ENCODE data around the gene COL6A1. TPM values are rescaled to one million over a fixed set of nuclear protein-coding genes. Genes with fewer than 3 reads are reported as not detected.
"Not testable (repeated sequence)": the region's sequence is repeated elsewhere in the genome, so short reads cannot be mapped to it uniquely, and the experiment has no call there.

The COL6A1 gene
- total RNA-seq, 1 experiment from 2014 or later = 87.5 TPM

GRCh38 chr21:45959779-45960390 lies 21.7 kb upstream of the COL6A1 start:
- no peaks in the 10 kb centered on the region for H3K4me1 ChIP-seq (ENCODE audit: control insufficient read depth in 1 of 2, insufficient read depth in 2 of 2, low read length in 2 of 2)
- intact Hi-C loops (cut with micrococcal nuclease) = no loop called here
- ATAC-seq (no peak), DNase-seq (ENCODE audit: low read depth, low spot score) (no peak)
- no peaks in the 10 kb centered on the region for H4K20me1 ChIP-seq (ENCODE audit: insufficient read depth)
- POLR2A ChIA-PET = no interaction called here
- no peak overlapping the region for H3K4me3 ChIP-seq (replicated peaks in 1 of 2; ENCODE audit: low read depth in 1 of 2, low read length in 2 of 2)
- H2AFZ ChIP-seq (ENCODE audit: low read depth, low read length, poor library complexity, severe bottlenecking) = no peak overlapping the region
- RAD21 ChIA-PET (ENCODE audit: low non-redundant PET in 1 of 2, low total read pairs in 2 of 2, uncharacterized antibody in 2 of 2, unreplicated experiment in 2 of 2) = no interaction called here
- no peaks in the 10 kb centered on the region for H3K36me3 ChIP-seq (ENCODE audit: control insufficient read depth in 1 of 2, insufficient read depth in 2 of 2, low read length in 2 of 2)
- H3K27me3 ChIP-seq (ENCODE audit: insufficient read depth, low read length) = no peaks in the 10 kb centered on the region
- no peaks in the 10 kb centered on the region for H3K79me2 ChIP-seq (ENCODE audit: insufficient read depth, low read length)
- no TSS peak for BruUV-seq (replicated peaks)
- TF ChIP-seq ZNF274 (IDR thresholded peaks at IDR 0.05; ENCODE audit: low read depth, low read length) = no peak
- TF ChIP-seq POLR2A (IDR thresholded peaks at IDR 0.05; ENCODE audit: borderline replicate concordance, extremely low read depth, insufficient read depth, insufficient read length) = no peak
- no peak for TF ChIP-seq SIN3A (IDR thresholded peaks at IDR 0.05; ENCODE audit: low read depth)
- TF ChIP-seq, protein P1, sequence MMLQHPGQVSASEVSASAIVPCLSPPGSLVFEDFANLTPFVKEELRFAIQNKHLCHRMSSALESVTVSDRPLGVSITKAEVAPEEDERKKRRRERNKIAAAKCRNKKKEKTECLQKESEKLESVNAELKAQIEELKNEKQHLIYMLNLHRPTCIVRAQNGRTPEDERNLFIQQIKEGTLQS (IDR thresholded peaks at IDR 0.05) = no peak
- TF ChIP-seq EZH2phosphoT487 (IDR thresholded peaks at IDR 0.05; ENCODE audit: borderline replicate concordance) = no peak
- TF ChIP-seq, protein P2, sequence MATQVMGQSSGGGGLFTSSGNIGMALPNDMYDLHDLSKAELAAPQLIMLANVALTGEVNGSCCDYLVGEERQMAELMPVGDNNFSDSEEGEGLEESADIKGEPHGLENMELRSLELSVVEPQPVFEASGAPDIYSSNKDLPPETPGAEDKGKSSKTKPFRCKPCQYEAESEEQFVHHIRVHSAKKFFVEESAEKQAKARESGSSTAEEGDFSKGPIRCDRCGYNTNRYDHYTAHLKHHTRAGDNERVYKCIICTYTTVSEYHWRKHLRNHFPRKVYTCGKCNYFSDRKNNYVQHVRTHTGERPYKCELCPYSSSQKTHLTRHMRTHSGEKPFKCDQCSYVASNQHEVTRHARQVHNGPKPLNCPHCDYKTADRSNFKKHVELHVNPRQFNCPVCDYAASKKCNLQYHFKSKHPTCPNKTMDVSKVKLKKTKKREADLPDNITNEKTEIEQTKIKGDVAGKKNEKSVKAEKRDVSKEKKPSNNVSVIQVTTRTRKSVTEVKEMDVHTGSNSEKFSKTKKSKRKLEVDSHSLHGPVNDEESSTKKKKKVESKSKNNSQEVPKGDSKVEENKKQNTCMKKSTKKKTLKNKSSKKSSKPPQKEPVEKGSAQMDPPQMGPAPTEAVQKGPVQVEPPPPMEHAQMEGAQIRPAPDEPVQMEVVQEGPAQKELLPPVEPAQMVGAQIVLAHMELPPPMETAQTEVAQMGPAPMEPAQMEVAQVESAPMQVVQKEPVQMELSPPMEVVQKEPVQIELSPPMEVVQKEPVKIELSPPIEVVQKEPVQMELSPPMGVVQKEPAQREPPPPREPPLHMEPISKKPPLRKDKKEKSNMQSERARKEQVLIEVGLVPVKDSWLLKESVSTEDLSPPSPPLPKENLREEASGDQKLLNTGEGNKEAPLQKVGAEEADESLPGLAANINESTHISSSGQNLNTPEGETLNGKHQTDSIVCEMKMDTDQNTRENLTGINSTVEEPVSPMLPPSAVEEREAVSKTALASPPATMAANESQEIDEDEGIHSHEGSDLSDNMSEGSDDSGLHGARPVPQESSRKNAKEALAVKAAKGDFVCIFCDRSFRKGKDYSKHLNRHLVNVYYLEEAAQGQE (IDR thresholded peaks at IDR 0.05; ENCODE audit: low read depth) = no peak
- TF ChIP-seq TCF7L2 (IDR thresholded peaks at IDR 0.05; ENCODE audit: borderline replicate concordance, extremely low read depth, insufficient read depth, insufficient read length) = no peak
- TF ChIP-seq FOSL1 (IDR thresholded peaks at IDR 0.05; ENCODE audit: low read depth) = no peak
- no peak for TF ChIP-seq ELF1 (IDR thresholded peaks at IDR 0.05; ENCODE audit: borderline replicate concordance, low read depth)
- no peak for TF ChIP-seq YY1 (IDR thresholded peaks at IDR 0.05; ENCODE audit: extremely low read depth, insufficient replicate concordance, low read depth, low read length)
- TF ChIP-seq EGR1 (IDR thresholded peaks at IDR 0.05; ENCODE audit: low read depth) = no peak
- no peak for TF ChIP-seq EZH2 (IDR thresholded peaks at IDR 0.05)
- no peak for TF ChIP-seq POLR2AphosphoS5 (IDR thresholded peaks at IDR 0.05; ENCODE audit: low read depth, low read length)
- TF ChIP-seq SRF (IDR thresholded peaks at IDR 0.05; ENCODE audit: low read depth) = no peak
- H3K9me2 ChIP-seq (ENCODE audit: insufficient read depth) = no peaks in the 10 kb centered on the region
- H3K9me3 ChIP-seq (ENCODE audit: control insufficient read depth in 1 of 2, insufficient read depth in 1 of 2, low read depth in 1 of 2, low read length in 2 of 2) = no peaks in the 10 kb centered on the region
- CTCF ChIA-PET = no interaction called here
- H3K9ac ChIP-seq (ENCODE audit: low read length) = no peak overlapping the region
- no peak overlapping the region for H3K27ac ChIP-seq (ENCODE audit: low read depth, low read length)
- no peak overlapping the region for H3K4me2 ChIP-seq (ENCODE audit: low read length)

- H3K9me2 ChIP-seq (ENCODE audit: insufficient read depth); DNase-seq (ENCODE audit: low read depth, low spot score); ATAC-seq; H2AFZ ChIP-seq (ENCODE audit: low read depth, low read length, poor library complexity, severe bottlenecking); H3K4me3 ChIP-seq (replicated peaks in 1 of 2; ENCODE audit: low read depth in 1 of 2, low read length in 2 of 2); RAD21 ChIA-PET (ENCODE audit: low non-redundant PET in 1 of 2, low total read pairs in 2 of 2, uncharacterized antibody in 2 of 2, unreplicated experiment in 2 of 2); H3K4me1 ChIP-seq (ENCODE audit: control insufficient read depth in 1 of 2, insufficient read depth in 2 of 2, low read length in 2 of 2); H4K20me1 ChIP-seq (ENCODE audit: insufficient read depth); CTCF ChIA-PET; H3K36me3 ChIP-seq (ENCODE audit: control insufficient read depth in 1 of 2, insufficient read depth in 2 of 2, low read length in 2 of 2); H3K27me3 ChIP-seq (ENCODE audit: insufficient read depth, low read length); H3K79me2 ChIP-seq (ENCODE audit: insufficient read depth, low read length); H3K27ac ChIP-seq (ENCODE audit: low read depth, low read length); H3K9me3 ChIP-seq (ENCODE audit: control insufficient read depth in 1 of 2, insufficient read depth in 1 of 2, low read depth in 1 of 2, low read length in 2 of 2); H3K9ac ChIP-seq (ENCODE audit: low read length); H3K4me2 ChIP-seq (ENCODE audit: low read length); POLR2A ChIA-PET; BruUV-seq (replicated peaks); intact Hi-C loops (cut with micrococcal nuclease): not testable (repeated sequence)
Measured at GRCh38 chr21:45961408-45961807, 20.2 kb upstream of the COL6A1 start.
